Thyroid gland (tissue), 4 donors: ENCODE results near the gene FREY1. TPM values are rescaled to one million over a fixed set of nuclear protein-coding genes. Genes with fewer than 3 reads are reported as not detected.

Experiments used
- DNase-seq, 2 donors: peaks; one replicate each; pipeline ENCODE4 v3.0.0-alpha.2; 2019
- H3K27ac ChIP-seq, 3 donors: fragments of 200-600 bp; sonication (generic); 1 replicate in 2 of 3; 2 replicates in 1 of 3; pipeline ENCODE4 v1.5.1; 2016 to 2019; ENCODE audit warnings: mild to moderate bottlenecking in 1 of 3, moderate library complexity in 1 of 3
- H3K27me3 ChIP-seq: fragments of 200-600 bp; sonication (generic); one replicate; pipeline ENCODE4 v1.5.1; 2019
- H3K36me3 ChIP-seq, 2 donors: fragments of 200-600 bp; sonication (generic); one replicate each; pipeline ENCODE4 v1.5.1; 2016 to 2019
- H3K4me1 ChIP-seq, 2 donors: fragments of 200-600 bp; sonication (generic); one replicate each; pipeline ENCODE4 v1.5.1; 2017 to 2019
- H3K4me3 ChIP-seq, 3 donors: fragments of 200-600 bp; sonication (generic); replicated peaks in 1 of 3; 1 replicate in 2 of 3; 2 replicates in 1 of 3; pipeline ENCODE4 v1.5.1; 2016; ENCODE audit warnings: mild to moderate bottlenecking in 1 of 3
- H3K9me3 ChIP-seq: fragments of 200-600 bp; sonication (generic); one replicate; pipeline ENCODE4 v1.5.1; 2017
- POLR2A ChIP-seq, 2 donors: fragments of 450-650 bp; IDR thresholded peaks; one replicate each; pipeline ENCODE4 v1.6.1; 2017; ENCODE audit warnings: antibody characterized with exemption in 2 of 2, mild to moderate bottlenecking in 2 of 2, moderate library complexity in 1 of 2
- WGBS, 2 donors: methylation state at CpG; one replicate each; pipeline ENCODE4 v1.1.5; 2017; 5-methylcytosine and 5-hydroxymethylcytosine counted together
- intact Hi-C: fragments of 100-400 bp; cut with DNase I; formaldehyde crosslinking; loops from one replicate; pipeline ENCODE4 v1.15.1; 2023
- total RNA-seq, 4 donors: library from RNA; depleted of rRNA; stranded (reverse); fragments of >200 nt; gene quantifications; one replicate each; pipeline ENCODE4 v1.2.3, GENCODE V29; 2016
- TF ChIP-seq, protein P1 (sequence below), 6 experiments: fragments of 200-600 bp in 3 of 6; fragments of 450-650 bp in 3 of 6; sonication (generic) in 3 of 6; IDR thresholded peaks; one replicate each; pipeline ENCODE4 v1.5.1; 2016 to 2019; ENCODE audit warnings: antibody characterized with exemption in 6 of 6, mild to moderate bottlenecking in 2 of 6, inconsistent platforms in 1 of 6, moderate library complexity in 1 of 6

FREY1 gene
- total RNA-seq, 4 donors from 2014 or later: 1.8 to 2.6 TPM; not detected in 2

DNA sequence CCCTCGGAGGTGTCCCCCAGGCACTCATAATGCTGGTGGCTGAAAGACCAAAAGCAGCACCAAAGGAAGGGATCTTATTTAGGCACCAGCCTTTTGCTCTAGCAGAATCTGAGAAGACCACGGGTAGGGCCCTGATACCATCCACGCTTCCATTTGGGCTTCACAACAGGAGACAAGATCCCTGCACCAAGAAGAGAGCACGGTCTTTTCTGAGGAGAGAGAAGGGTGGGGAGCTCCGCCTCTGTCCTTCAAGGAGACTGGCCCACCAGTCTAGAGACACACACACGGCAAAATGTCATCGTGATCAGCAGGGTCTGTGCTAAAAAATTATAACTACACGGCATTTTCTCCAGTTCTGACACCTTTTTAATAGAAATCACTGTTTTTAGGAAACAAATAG is 25.1 kb upstream of the FREY1 start:
- Histone ChIP-seq H3K4me1 (peaks cover 6 to 15% of the 10 kb centered on the region in 2 donors), H3K4me3 (no peak overlapping the region), H3K9me3 (no peaks in the 10 kb centered on the region), H3K27me3 (no peaks in the 10 kb centered on the region), H3K36me3 (peaks cover 25 to 28% of the 10 kb centered on the region in 2 donors), H3K27ac (no peak overlapping the region)
- DNase-seq: no peak
- WGBS, 2 donors: 94 to 95% methylated on average over 8 of the region's 8 CpGs
- intact Hi-C loops: no loop called here
- no peak for TF ChIP-seq POLR2A (IDR thresholded peaks at IDR 0.05)
- TF ChIP-seq, protein P1, sequence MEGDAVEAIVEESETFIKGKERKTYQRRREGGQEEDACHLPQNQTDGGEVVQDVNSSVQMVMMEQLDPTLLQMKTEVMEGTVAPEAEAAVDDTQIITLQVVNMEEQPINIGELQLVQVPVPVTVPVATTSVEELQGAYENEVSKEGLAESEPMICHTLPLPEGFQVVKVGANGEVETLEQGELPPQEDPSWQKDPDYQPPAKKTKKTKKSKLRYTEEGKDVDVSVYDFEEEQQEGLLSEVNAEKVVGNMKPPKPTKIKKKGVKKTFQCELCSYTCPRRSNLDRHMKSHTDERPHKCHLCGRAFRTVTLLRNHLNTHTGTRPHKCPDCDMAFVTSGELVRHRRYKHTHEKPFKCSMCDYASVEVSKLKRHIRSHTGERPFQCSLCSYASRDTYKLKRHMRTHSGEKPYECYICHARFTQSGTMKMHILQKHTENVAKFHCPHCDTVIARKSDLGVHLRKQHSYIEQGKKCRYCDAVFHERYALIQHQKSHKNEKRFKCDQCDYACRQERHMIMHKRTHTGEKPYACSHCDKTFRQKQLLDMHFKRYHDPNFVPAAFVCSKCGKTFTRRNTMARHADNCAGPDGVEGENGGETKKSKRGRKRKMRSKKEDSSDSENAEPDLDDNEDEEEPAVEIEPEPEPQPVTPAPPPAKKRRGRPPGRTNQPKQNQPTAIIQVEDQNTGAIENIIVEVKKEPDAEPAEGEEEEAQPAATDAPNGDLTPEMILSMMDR (IDR thresholded peaks at IDR 0.05): no peak

DNA sequence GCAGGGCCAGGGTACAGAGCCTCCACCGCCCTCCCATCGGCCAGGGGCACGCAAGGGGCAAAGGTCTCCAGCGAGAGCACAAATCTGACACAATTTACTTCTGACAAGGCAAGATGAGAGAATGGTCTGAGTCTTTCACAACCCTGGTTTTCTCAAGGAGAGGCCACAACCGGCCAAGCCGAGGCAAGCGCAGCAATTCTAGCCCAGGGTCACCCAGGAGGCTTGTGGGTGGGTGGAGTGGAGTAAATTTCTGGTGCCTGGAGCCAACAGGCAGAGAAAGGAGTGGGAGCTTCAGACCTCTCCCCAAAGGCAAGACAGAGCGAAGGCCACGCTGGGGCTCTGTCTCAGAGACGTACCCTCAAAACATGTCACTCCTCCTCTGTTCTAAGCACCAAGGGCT is 24.7 kb upstream of the FREY1 start:
- Histone ChIP-seq H3K9me3 (no peaks in the 10 kb centered on the region), H3K27ac (no peak overlapping the region), H3K27me3 (no peaks in the 10 kb centered on the region), H3K36me3 (peaks cover 25 to 28% of the 10 kb centered on the region in 2 donors), H3K4me3 (no peak overlapping the region), H3K4me1 (peaks cover 6 to 15% of the 10 kb centered on the region in 2 donors)
- DNase-seq: no peak
- 94 to 96% methylated on average over 10 of the region's 10 CpGs for WGBS, 2 donors
- TF ChIP-seq POLR2A (IDR thresholded peaks at IDR 0.05): no peak
- intact Hi-C loops: no loop called here

DNA sequence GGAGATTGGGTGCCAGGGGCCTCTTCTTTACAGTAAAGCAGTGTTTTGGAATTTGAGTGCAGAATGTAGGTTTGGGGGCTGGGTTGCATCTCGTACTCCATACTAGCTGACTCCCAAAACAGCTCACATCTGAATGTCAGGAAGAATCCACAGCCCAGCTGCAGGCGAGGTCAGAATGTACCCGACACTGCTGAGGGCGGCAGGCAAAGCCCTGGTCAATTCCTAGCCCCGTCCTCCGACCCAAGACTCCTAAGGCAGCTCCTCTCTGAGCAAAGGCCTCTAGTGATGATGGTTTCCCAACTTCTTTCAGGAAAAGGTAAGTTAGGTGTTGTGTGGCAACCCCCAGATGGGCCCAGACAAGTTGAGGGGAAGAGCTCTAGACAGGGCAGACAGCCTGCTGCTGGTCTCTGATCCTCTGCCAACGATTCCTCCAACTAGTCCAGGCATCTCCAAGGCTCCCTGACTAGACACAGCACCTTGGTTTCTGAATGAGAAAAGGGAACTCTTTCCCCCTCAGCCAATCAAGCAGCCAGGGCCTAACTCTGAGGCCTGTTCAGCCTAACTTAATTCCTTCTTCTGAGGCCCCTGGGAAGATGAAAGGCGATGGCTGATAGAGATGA is 24.0 kb upstream of the FREY1 start:
- H3K36me3 ChIP-seq: peaks cover 25 to 28% of the 10 kb centered on the region in 2 donors
- no peaks in the 10 kb centered on the region for H3K9me3 ChIP-seq
- no peak for TF ChIP-seq POLR2A (IDR thresholded peaks at IDR 0.05)
- TF ChIP-seq, protein P1 (IDR thresholded peaks at IDR 0.05): no peak
- H3K27me3 ChIP-seq: no peaks in the 10 kb centered on the region
- DNase-seq: no peak
- H3K27ac ChIP-seq: peak overlapping the region in 2 of 3 donors; percentile 9 to 41
- intact Hi-C loops: no loop called here
- no peak overlapping the region for H3K4me3 ChIP-seq
- WGBS, 2 donors: 84 to 85% methylated on average over 6 to 8 of the region's 8 CpGs
- peaks cover 6 to 15% of the 10 kb centered on the region in 2 donors for H3K4me1 ChIP-seq

DNA sequence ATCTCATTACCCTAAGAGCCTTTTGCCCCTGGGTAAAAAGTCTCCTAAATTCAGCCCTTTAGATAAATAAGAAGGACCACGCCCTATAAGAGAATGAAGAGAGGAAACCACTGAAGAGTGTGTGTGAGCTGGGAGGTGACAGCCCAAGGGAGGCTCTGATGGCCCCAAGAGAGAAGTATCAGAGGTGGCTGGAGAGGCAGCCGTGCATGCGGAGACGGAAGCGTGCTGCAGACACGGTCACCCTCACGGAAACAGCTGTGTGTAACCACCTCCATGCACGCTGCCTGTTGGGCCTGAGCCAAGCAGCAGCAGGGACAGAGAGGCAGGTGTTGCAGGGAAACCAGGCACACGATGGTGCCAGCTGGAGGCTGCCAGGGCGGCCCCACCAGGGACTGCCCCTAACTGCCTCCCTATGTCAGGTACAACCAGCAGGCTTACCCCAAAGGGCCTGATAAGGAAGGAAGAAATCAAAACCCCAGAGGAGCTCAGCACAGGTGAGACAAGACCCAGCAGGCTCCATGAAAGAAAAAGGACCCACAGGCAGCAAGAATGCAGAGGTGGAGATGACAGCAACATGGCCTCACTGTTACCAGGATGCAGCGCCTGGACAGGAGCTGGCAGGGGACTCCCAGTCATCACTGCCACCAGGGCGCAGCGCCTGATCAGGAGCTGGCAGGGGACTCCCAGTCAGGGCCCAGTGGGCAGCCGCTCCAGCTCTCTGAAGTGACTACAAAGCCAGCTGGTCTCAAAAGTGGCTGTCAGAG is 23.1 kb upstream of the FREY1 start:
- peaks cover 22 to 23% of the 10 kb centered on the region in 2 donors for H3K36me3 ChIP-seq
- peak; percentile 79 to 86 for DNase-seq
- intact Hi-C loops: no loop called here
- TF ChIP-seq, protein P1 (IDR thresholded peaks at IDR 0.05): no peak
- TF ChIP-seq POLR2A (IDR thresholded peaks at IDR 0.05): no peak
- no peaks in the 10 kb centered on the region for H3K27me3 ChIP-seq
- peak overlapping the region in 2 of 3 donors; percentile 31 to 41 for H3K27ac ChIP-seq
- no peaks in the 10 kb centered on the region for H3K9me3 ChIP-seq
- peaks cover 6 to 15% of the 10 kb centered on the region in 2 donors for H3K4me1 ChIP-seq
- WGBS, 2 donors: 47 to 49% methylated on average over 11 to 14 of the region's 14 CpGs
- no peak overlapping the region for H3K4me3 ChIP-seq

DNA sequence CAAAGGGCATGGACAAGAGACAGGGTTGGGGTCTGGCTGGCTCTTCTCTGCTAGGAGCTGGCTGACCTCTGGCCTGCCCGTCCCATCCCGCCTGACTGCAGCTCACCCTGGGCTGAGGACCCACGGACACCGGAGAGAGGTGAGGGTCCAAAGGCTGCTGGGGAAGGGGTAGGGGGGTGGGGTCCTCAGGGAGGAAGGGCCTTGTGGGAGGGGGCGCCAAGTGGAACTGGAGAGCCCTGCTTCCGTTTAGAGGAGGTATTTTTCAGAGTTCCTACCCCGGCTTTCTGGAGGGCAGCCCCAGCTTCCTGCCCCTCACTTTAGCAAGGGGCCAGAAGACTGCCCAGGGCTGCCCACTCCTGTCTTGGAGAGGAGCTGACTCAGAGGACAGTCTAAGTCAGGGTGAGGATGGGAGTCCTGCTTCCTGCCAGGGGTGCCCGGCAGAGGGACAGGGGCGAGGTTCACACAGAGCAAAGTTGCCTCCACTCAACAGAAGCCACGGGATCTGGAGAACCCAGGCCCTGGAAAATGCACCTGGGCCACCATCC is 22.5 kb upstream of the FREY1 start:
- intact Hi-C loops: no loop called here
- H3K4me3 ChIP-seq: no peak overlapping the region
- H3K36me3 ChIP-seq: peaks cover 16 to 18% of the 10 kb centered on the region in 2 donors
- WGBS, 2 donors: 79 to 82% methylated on average over 6 to 10 of the region's 10 CpGs
- no peak for DNase-seq
- no peaks in the 10 kb centered on the region for H3K9me3 ChIP-seq
- H3K27ac ChIP-seq: peak overlapping the region in 1 of 3 donors; percentile 31
- peaks cover 6 to 15% of the 10 kb centered on the region in 2 donors for H3K4me1 ChIP-seq
- TF ChIP-seq POLR2A (IDR thresholded peaks at IDR 0.05): no peak
- TF ChIP-seq, protein P1 (IDR thresholded peaks at IDR 0.05): no peak
- H3K27me3 ChIP-seq: no peaks in the 10 kb centered on the region
